Osteoblast (primary cell): ENCODE data around the gene STK17A. TPM values are rescaled to one million over a fixed set of nuclear protein-coding genes. Genes with fewer than 3 reads are reported as not detected.

ENCODE experiments used
- DNase-seq: peaks from one replicate; pipeline ENCODE4 v3.0.0; 2011; ENCODE audit warnings: low spot score, mixed read lengths; ENCODE audit not compliant: insufficient read length; ENCODE audit errors: missing footprints
- H2AFZ ChIP-seq: 2 replicates; pipeline ENCODE4 v1.6.0; 2011; ENCODE audit warnings: mild to moderate bottlenecking, low read length
- H3K27ac ChIP-seq: 2 replicates; pipeline ENCODE4 v1.5.1; 2011; ENCODE audit warnings: mild to moderate bottlenecking, low read depth, low read length, moderate library complexity
- H3K27me3 ChIP-seq: 2 replicates; pipeline ENCODE4 v1.6.0; 2012; ENCODE audit warnings: mild to moderate bottlenecking, control low read depth, inconsistent platforms, low read length, moderate library complexity; ENCODE audit not compliant: insufficient read depth
- H3K36me3 ChIP-seq: 2 replicates; pipeline ENCODE4 v1.5.1; 2011; ENCODE audit warnings: mild to moderate bottlenecking, low read length, control low read depth, moderate library complexity; ENCODE audit not compliant: insufficient read depth
- H3K4me1 ChIP-seq: 2 replicates; pipeline ENCODE4 v1.5.1; 2011; ENCODE audit warnings: mild to moderate bottlenecking, low read length, control low read depth, moderate library complexity; ENCODE audit not compliant: insufficient read depth
- H3K4me2 ChIP-seq: 2 replicates; pipeline ENCODE4 v1.6.0; 2011; ENCODE audit warnings: mild to moderate bottlenecking, low read length; ENCODE audit not compliant: insufficient read depth
- H3K4me3 ChIP-seq: fragments of 200-600 bp; sonication (generic); 3 replicates; pipeline ENCODE4 v1.5.1; 2012; ENCODE audit warnings: mild to moderate bottlenecking, low read length, inconsistent platforms; ENCODE audit not compliant: insufficient read depth
- H3K79me2 ChIP-seq: 2 replicates; pipeline ENCODE4 v1.6.0; 2012; ENCODE audit warnings: mild to moderate bottlenecking, low read length, control low read depth, inconsistent platforms; ENCODE audit not compliant: insufficient read depth
- H3K9me3 ChIP-seq: 2 replicates; pipeline ENCODE4 v1.5.1; 2011; ENCODE audit warnings: low read depth, low read length, control low read depth
- H4K20me1 ChIP-seq: 2 replicates; pipeline ENCODE4 v1.6.0; 2012; ENCODE audit warnings: mild to moderate bottlenecking, low read length, control low read depth; ENCODE audit not compliant: insufficient read depth
- CTCF ChIP-seq: IDR thresholded peaks from 2 replicates; pipeline ENCODE4 v1.5.1; 2011; ENCODE audit warnings: mild to moderate bottlenecking, low read depth, low read length, moderate library complexity; ENCODE audit errors: extremely low read depth
- total RNA-seq: library from RNA; depleted of rRNA; stranded (reverse); fragments of >200 nt; gene quantifications from 2 replicates; pipeline ENCODE4 v1.2.3, GENCODE V29; 2012

STK17A gene
- total RNA-seq, 1 donor, result 109 TPM

DNA sequence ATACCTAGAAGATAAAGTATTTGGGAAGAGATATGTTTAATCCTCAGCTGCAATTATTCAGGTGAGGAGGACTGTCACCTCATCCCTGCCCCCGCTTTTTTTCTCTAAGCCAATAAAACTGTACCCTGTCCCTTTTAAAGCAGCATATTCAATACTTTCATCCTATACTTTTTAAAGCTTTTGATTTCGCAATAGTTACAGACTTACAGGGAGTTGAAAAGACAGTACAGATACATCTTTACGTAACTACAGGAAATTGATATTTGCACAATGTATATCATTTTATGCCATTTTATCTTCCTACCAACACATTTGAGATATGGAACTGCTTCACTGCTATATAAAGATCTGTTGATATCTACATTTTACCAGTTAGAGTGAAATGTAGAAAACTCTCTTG, 47.6 kb downstream of the STK17A start:
- Histone ChIP-seq H3K36me3 (peaks cover 83% of the 10 kb centered on the region), H2AFZ (no peak overlapping the region), H3K4me1 (peaks cover 10% of the 10 kb centered on the region), H3K79me2 (peaks cover 80% of the 10 kb centered on the region), H3K27me3 (no peaks in the 10 kb centered on the region), H4K20me1 (peaks cover 8% of the 10 kb centered on the region), H3K9me3 (no peaks in the 10 kb centered on the region), H3K4me3 (no peak overlapping the region), H3K27ac (no peak overlapping the region), H3K4me2 (no peak overlapping the region)
- DNase-seq, result no peak
- no peak for TF ChIP-seq CTCF

GRCh38 chr7:43631559-43631958, 48.7 kb downstream of the STK17A start:
- Histone ChIP-seq H3K27ac (no peak overlapping the region), H3K9me3 (no peaks in the 10 kb centered on the region), H4K20me1 (peaks cover 8% of the 10 kb centered on the region), H3K4me3 (no peak overlapping the region), H2AFZ (no peak overlapping the region), H3K36me3 (peaks cover 78% of the 10 kb centered on the region), H3K4me2 (no peak overlapping the region), H3K27me3 (no peaks in the 10 kb centered on the region), H3K79me2 (peaks cover 74% of the 10 kb centered on the region), H3K4me1 (peaks cover 18% of the 10 kb centered on the region)
- TF ChIP-seq CTCF, result no peak
- no peak for DNase-seq

- TF ChIP-seq CTCF, result no peak
Measured at GRCh38 chr7:43632746-43633145, 49.8 kb downstream of the STK17A start.

GRCh38 chr7:43634384-43634783, 51.5 kb downstream of the STK17A start:
- no peak for DNase-seq
- no peak overlapping the region for H3K4me2 ChIP-seq
- no peak overlapping the region for H2AFZ ChIP-seq
- H3K9me3 ChIP-seq, result no peaks in the 10 kb centered on the region
- H3K79me2 ChIP-seq, result peaks cover 59% of the 10 kb centered on the region
- no peaks in the 10 kb centered on the region for H3K27me3 ChIP-seq
- peaks cover 10% of the 10 kb centered on the region for H4K20me1 ChIP-seq
- H3K27ac ChIP-seq, result no peak overlapping the region
- peaks cover 35% of the 10 kb centered on the region for H3K4me1 ChIP-seq
- no peak for TF ChIP-seq CTCF
- peaks cover 76% of the 10 kb centered on the region for H3K36me3 ChIP-seq
- no peak overlapping the region for H3K4me3 ChIP-seq

More at GRCh38 chr7:43632746-43633145, 49.8 kb downstream of the STK17A start:
- Histone ChIP-seq H3K27me3 (no peaks in the 10 kb centered on the region), H3K36me3 (peaks cover 80% of the 10 kb centered on the region), H3K4me2 (no peak overlapping the region), H3K4me1 (peaks cover 30% of the 10 kb centered on the region), H4K20me1 (peaks cover 13% of the 10 kb centered on the region), H2AFZ (no peak overlapping the region), H3K4me3 (no peak overlapping the region), H3K27ac (no peak overlapping the region), H3K79me2 (peaks cover 71% of the 10 kb centered on the region), H3K9me3 (no peaks in the 10 kb centered on the region)
- no peak for DNase-seq
